Liver (tissue), 9 donors: ENCODE measurements around the gene IPP. TPM values are rescaled to one million over a fixed set of nuclear protein-coding genes. Genes with fewer than 3 reads are reported as not detected.

Experiments used
- DNase-seq: peaks from one replicate; pipeline ENCODE4 v3.0.0-alpha.2; 2017; ENCODE audit warnings: low spot score
- H3K27ac ChIP-seq, 2 donors: one replicate each; pipeline ENCODE4 v1.7.0; 2013; ENCODE audit warnings: inconsistent platforms in 2 of 2, low read length in 2 of 2, control low read depth in 1 of 2, low read depth in 1 of 2, mild to moderate bottlenecking in 1 of 2
- H3K27me3 ChIP-seq, 4 donors: one replicate each; pipeline versions ENCODE4 v1.6.1 to v1.7.0; 2013; ENCODE audit warnings: low read length in 3 of 4, inconsistent platforms in 1 of 4, mild to moderate bottlenecking in 1 of 4, moderate library complexity in 1 of 4; ENCODE audit not compliant: control insufficient read depth in 4 of 4, insufficient read depth in 4 of 4
- H3K36me3 ChIP-seq, 4 donors: one replicate each; pipeline versions ENCODE4 v1.6.1 to v1.7.0; 2013; ENCODE audit warnings: low read length in 3 of 4, mild to moderate bottlenecking in 3 of 4, low read depth in 1 of 4, moderate library complexity in 1 of 4; ENCODE audit not compliant: control insufficient read depth in 4 of 4, insufficient read depth in 3 of 4
- H3K4me1 ChIP-seq, 4 donors: one replicate each; pipeline versions ENCODE4 v1.6.1 to v1.7.0; 2013; ENCODE audit warnings: low read length in 3 of 4, mild to moderate bottlenecking in 3 of 4, moderate library complexity in 1 of 4; ENCODE audit not compliant: control insufficient read depth in 4 of 4, insufficient read depth in 4 of 4
- H3K4me3 ChIP-seq, 3 donors: one replicate each; pipeline versions ENCODE4 v1.6.1 to v1.7.0; 2013; ENCODE audit warnings: low read length in 3 of 3, control low read depth in 1 of 3, low read depth in 1 of 3, mild to moderate bottlenecking in 1 of 3
- H3K9ac ChIP-seq, 2 donors: one replicate each; pipeline ENCODE4 v1.7.0; 2013; ENCODE audit warnings: low read length in 2 of 2, mild to moderate bottlenecking in 2 of 2, moderate library complexity in 2 of 2, control low read depth in 1 of 2, low read depth in 1 of 2
- H3K9me3 ChIP-seq, 4 donors: one replicate each; pipeline versions ENCODE4 v1.6.1 to v1.7.0; 2013; ENCODE audit warnings: low read length in 3 of 4; ENCODE audit not compliant: control insufficient read depth in 4 of 4
- FOXA1 ChIP-seq: IDR thresholded peaks from 2 replicates; pipeline ENCODE4 v1.6.1; 2016; ENCODE audit warnings: antibody characterized with exemption
- HNF4A ChIP-seq, 2 donors: conservative IDR thresholded peaks; 2 replicates each; pipeline ENCODE4 v1.6.1; 2016; ENCODE audit warnings: antibody characterized with exemption in 2 of 2, mild to moderate bottlenecking in 2 of 2
- JUND ChIP-seq, 2 donors: IDR thresholded peaks; 2 replicates each; pipeline ENCODE4 v1.6.1; 2016; ENCODE audit warnings: antibody characterized with exemption in 2 of 2
- REST ChIP-seq: IDR thresholded peaks from 2 replicates; pipeline ENCODE4 v1.6.1; 2016; ENCODE audit warnings: antibody characterized with exemption, mild to moderate bottlenecking
- RXRA ChIP-seq, 2 donors: IDR thresholded peaks; 2 replicates each; pipeline ENCODE4 v1.6.1; 2017 to 2018; ENCODE audit warnings: antibody characterized with exemption in 2 of 2, mild to moderate bottlenecking in 1 of 2
- SP1 ChIP-seq: IDR thresholded peaks from 2 replicates; pipeline ENCODE4 v1.6.1; 2018; ENCODE audit warnings: antibody characterized with exemption, mild to moderate bottlenecking
- ZBTB33 ChIP-seq: IDR thresholded peaks from 2 replicates; pipeline ENCODE4 v1.6.1; 2016; ENCODE audit warnings: antibody characterized with exemption
- WGBS: extraction: QIAGEN DNeasy Blood & Tissue Kit; methylation state at CpG from one replicate; pipeline ENCODE4 v1.1.7; 2013; 5-methylcytosine and 5-hydroxymethylcytosine counted together
- polyA plus RNA-seq, 2 donors: library from polyadenylated mRNA; stranded (reverse) in 1 of 2; unstranded in 1 of 2; fragments of 200-250 nt in 1 of 2; fragments of >200 nt in 1 of 2; fragmentation: Nextera tagmentation in 1 of 2; extraction: Ambion mirVana in 1 of 2; gene quantifications; one replicate each; pipeline versions ENCODE4 v1.2.1 to v1.2.3, GENCODE V29; 2013 to 2015
- total RNA-seq, 2 donors: library from RNA; depleted of rRNA; stranded (reverse); fragments of >200 nt; gene quantifications; one replicate each; pipeline ENCODE4 v1.2.3, GENCODE V29; 2014
- TF ChIP-seq, protein P1 (sequence below): fragments of 150-350 bp; IDR thresholded peaks from 2 replicates; pipeline ENCODE4 v1.5.1; 2017; ENCODE audit warnings: improper control_type of control experiment, low read depth, low read length; ENCODE audit not compliant: missing input control
- donor health status: healthy.
- donor health status: healthy.
- donor health status: healthy.
- donor health status: healthy.
- donor health status: healthy.

Gene IPP
- total and polyA plus RNA-seq, 4 donors, result 2.7 to 6.7 (median 5.5) TPM

GRCh38 chr1:45762291-45762690 is 11.8 kb upstream of the IPP start:
- H3K27me3 ChIP-seq, result no peaks in the 10 kb centered on the region
- no peak for DNase-seq
- H3K4me3 ChIP-seq, result no peak overlapping the region
- H3K4me1 ChIP-seq, result no peaks in the 10 kb centered on the region
- H3K27ac ChIP-seq, result no peak overlapping the region
- H3K9ac ChIP-seq, result no peak overlapping the region
- 75% methylated on average over 3 of the region's 3 CpGs for WGBS
- H3K36me3 ChIP-seq, result no peaks in the 10 kb centered on the region
- H3K9me3 ChIP-seq, result no peaks in the 10 kb centered on the region
- no peak for TF ChIP-seq SP1
- TF ChIP-seq, protein P1, sequence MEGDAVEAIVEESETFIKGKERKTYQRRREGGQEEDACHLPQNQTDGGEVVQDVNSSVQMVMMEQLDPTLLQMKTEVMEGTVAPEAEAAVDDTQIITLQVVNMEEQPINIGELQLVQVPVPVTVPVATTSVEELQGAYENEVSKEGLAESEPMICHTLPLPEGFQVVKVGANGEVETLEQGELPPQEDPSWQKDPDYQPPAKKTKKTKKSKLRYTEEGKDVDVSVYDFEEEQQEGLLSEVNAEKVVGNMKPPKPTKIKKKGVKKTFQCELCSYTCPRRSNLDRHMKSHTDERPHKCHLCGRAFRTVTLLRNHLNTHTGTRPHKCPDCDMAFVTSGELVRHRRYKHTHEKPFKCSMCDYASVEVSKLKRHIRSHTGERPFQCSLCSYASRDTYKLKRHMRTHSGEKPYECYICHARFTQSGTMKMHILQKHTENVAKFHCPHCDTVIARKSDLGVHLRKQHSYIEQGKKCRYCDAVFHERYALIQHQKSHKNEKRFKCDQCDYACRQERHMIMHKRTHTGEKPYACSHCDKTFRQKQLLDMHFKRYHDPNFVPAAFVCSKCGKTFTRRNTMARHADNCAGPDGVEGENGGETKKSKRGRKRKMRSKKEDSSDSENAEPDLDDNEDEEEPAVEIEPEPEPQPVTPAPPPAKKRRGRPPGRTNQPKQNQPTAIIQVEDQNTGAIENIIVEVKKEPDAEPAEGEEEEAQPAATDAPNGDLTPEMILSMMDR, result no peak
- no peak for TF ChIP-seq ZBTB33
- no peak for TF ChIP-seq HNF4A (conservative IDR thresholded peaks at IDR 0.05)
- no peak for TF ChIP-seq RXRA (IDR thresholded peaks at IDR 0.05)

GRCh38 chr1:45755697-45756096 is 5.2 kb upstream of the IPP start:
- WGBS, result 80% methylated on average over 5 of the region's 5 CpGs
- H3K4me1 ChIP-seq, result peaks cover 0 to 4% (median 1%) of the 10 kb centered on the region in 4 donors
- H3K9ac ChIP-seq, result no peak overlapping the region
- H3K27ac ChIP-seq, result no peak overlapping the region
- H3K27me3 ChIP-seq, result no peaks in the 10 kb centered on the region
- no peak for DNase-seq
- TF ChIP-seq JUND (IDR thresholded peaks at IDR 0.05), result no peak
- no peak for TF ChIP-seq REST
- TF ChIP-seq FOXA1, result no peak
- no peak for TF ChIP-seq SP1
- TF ChIP-seq HNF4A (conservative IDR thresholded peaks at IDR 0.05), result no peak
- TF ChIP-seq RXRA (IDR thresholded peaks at IDR 0.05), result no peak
- peaks cover 0 to 2% (median 0%) of the 10 kb centered on the region in 4 donors for H3K9me3 ChIP-seq
- H3K4me3 ChIP-seq, result no peak overlapping the region
- no peaks in the 10 kb centered on the region for H3K36me3 ChIP-seq
